GM21367 (cell line): ENCODE data around the gene GP9.
"Not testable (repeated sequence)": the region's sequence is repeated elsewhere in the genome, so short reads cannot be mapped to it uniquely, and the experiment has no call there.

Experiments used
- ATAC-seq: cut with Tn5 transposase; IDR thresholded peaks from one replicate; pipeline ENCODE4 v1.9.1; 2021; ENCODE audit not compliant: unreplicated experiment

The GP9 gene

DNA sequence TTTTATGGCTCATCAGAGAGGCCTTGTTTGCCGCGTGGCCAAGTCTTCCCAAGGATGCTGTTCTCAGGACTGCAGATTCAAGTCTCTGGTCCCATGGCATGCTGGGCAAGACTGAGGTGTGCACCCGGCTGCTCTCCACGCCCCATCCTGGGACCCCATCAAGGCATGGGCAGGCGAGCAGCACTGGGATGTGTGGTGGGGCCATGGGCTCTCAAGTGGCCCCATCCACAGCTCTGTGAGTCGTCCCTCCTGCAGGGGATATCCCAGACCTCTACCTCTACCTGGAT is 13.1 kb upstream of the GP9 start:
- ATAC-seq = no peak

- no peak for ATAC-seq
Measured at GRCh38 chr3:129050556-129051295, 9.9 kb upstream of the GP9 start.

GRCh38 chr3:129051871-129052340 is 8.7 kb upstream of the GP9 start:
- no peak for ATAC-seq

DNA sequence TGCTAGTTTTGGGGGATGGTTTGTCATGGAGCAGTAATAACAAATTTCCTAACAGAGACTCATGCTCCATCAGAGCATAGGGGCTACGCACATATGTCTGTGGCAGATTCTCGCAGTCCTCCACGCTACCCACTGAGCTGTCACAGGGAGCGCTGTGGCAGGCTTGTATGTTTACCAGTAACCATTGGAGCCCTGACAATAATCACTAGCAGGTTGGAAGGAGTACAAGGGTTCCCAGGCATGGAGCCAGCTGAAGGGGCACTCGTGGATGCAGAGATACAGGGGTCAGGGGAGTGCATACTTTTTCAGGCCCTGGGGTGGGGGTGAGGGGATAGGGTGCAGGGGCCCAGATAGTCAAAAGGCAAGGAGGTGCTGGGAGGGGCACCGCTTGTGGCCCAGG is 7.9 kb upstream of the GP9 start:
- ATAC-seq = no peak

- no peak for ATAC-seq
Measured at GRCh38 chr3:129054605-129055104, 5.9 kb upstream of the GP9 start.

GRCh38 chr3:129056451-129057173 is 4.0 kb upstream of the GP9 start:
- no peak for ATAC-seq

DNA sequence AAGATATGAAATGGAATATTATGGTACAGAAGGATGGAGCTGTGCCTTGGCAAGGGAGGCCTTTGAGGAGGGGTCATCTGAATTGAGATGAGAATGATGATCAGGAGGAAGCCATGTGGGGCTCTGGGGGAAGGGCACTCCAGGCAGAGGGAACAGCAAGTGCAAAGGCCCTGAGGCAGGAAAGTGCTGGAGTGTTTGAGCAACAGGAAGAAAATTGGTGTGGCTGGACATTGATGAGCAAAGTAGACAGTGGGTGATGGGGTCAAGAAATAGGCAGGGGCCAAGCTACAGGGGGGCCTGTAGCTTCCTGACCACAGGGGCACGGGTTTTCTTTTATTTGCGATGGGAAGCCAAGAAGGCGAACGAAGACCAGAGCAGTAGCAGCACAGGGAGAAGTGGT is 3.3 kb upstream of the GP9 start:
- ATAC-seq = no peak

- ATAC-seq = no peak
Measured at GRCh38 chr3:129058441-129059200, 2.0 kb upstream of the GP9 start.

DNA sequence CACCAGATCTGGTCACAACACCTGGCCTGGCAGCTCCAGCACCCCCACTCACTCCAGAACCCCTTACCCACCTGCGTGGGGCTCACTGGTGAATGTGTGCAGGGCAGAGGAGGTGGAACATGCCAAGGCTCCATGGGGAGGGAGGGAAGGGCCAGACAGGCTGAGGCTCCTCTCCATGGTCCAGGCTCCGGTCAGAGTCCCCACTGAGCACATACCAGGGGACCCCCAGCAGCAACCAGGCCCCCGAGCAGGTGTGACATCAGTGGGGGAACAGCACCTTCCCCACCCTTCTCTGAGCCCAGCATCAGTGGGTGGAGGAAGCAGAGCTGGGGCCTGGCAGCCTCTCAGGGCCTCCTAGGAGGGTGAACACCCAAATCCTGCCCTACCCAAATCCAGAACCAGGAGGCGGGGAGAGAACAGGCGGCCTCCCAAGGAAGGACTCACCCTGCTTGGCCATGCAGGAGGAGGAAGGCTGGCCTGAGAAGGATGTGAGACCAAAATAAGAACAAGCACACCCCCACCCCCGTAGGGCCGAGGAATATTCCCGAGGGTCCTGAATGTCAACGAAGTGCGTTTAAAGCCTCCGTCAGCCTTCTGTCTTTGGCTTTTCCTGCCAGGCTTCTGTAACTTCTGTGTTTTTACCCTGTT is 1.1 kb upstream of the GP9 start:
- ATAC-seq = no peak

GRCh38 chr3:129061023-129061887 is 676 bp downstream of the GP9 start:
- no peak for ATAC-seq

DNA sequence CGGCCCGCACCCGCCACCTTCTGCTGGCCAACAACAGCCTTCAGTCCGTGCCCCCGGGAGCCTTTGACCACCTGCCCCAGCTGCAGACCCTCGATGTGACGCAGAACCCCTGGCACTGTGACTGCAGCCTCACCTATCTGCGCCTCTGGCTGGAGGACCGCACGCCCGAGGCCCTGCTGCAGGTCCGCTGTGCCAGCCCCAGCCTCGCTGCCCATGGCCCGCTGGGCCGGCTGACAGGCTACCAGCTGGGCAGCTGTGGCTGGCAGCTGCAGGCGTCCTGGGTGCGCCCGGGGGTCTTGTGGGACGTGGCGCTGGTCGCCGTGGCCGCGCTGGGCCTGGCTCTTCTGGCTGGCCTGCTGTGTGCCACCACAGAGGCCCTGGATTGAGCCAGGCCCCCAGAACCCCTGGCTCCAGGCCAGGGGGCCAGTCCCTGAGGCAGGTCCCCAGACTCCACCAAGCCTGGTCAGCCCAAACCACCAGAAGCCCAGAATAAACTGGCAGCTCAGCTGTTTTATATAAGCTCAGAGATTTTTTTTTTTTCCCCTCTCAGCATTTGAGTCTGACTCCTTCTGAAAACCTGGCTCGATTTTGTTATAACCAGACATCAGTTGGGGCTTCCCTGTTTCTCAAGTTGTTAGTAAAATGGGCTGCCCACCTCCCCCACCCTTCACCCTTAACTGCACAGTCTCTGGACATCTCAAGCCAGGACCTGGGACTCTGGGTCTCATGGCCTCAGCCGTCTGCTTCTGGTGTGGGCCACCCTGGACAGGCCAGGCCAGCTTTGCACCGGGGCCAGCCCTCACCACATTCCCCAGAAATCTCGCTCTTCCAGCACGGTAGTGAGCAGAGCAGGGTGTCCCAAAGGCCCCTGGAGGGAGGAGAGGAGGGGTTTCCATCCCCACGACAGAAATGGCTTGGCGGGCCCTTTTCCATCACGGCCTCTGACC is 1.6 kb downstream of the GP9 start:
- ATAC-seq = no peak

DNA sequence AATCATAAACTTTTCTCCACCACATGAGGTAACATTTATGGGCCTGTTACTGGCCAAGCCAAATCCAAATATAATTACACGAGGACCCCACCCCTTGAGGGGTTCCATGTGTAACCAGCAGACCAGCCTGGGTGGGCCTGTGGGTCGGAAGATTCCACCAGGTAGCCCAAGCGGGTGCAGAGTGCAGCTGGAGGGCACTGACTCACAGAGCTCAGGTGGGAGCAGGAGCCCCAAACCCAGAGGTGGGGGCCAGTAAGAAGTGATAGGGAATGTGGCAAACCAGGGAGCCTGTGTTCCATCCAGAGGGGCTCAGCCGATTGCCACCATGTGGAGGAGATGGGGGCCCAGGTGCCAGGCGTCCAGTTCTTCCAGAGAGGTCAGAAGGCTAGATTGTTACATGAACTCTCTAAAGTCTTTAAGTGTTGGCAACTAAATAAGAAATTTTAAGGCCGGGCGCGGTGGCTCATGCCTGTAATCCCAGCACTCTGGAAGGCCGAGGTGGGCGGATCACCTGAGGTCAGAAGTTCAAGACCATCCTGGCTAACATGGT is 2.6 kb downstream of the GP9 start:
- ATAC-seq = no peak

DNA sequence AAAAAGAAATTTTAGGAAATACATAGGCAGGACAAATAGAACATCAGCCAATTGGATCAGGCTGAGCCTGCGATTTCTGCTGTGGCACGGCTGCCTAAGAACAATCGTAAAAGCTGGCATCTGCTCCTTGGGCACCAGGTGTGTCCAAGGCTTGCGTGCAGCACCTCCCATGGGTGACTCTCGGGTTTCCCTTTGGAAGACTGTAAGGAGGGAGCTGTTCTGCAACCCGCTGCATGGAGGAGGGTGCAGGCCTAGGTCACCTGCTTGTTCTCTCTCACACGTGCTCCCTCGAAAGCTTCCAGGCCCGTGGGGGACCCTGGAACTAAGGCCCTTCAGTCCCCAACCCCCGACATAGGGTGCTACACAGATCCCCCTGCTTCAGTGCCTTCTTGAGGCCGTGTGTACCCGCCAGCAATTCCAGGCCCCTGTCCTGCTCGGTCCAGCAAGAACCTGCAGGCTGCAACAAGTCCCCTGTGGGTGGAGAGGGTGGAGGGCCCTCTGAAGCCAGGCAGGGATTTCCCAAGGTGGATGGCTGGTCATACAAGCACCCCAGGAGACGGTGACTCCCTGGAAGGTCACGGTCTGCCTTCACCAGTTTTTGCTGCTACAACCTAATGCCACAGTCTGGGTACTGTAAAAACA is 3.4 kb downstream of the GP9 start:
- ATAC-seq = no peak

- no peak for ATAC-seq
Measured at GRCh38 chr3:129065016-129065719, 4.6 kb downstream of the GP9 start.

GRCh38 chr3:129065720-129066073 is 5.1 kb downstream of the GP9 start:
- ATAC-seq = no peak

GRCh38 chr3:129067719-129068118 is 7.1 kb downstream of the GP9 start:
- ATAC-seq = not testable (repeated sequence)

GRCh38 chr3:129068291-129068886 is 7.8 kb downstream of the GP9 start:
- no peak for ATAC-seq
